Astrocyte of the hippocampus (primary cell): ENCODE data around the gene TGFB3.

Source experiments
- DNase-seq: peaks from one replicate; pipeline ENCODE4 v3.0.0; 2011; ENCODE audit warnings: low read depth, low spot score

Gene TGFB3

GRCh38 chr14:75987201-75987970 lies 5.6 kb upstream of the TGFB3 start:
- no peak for DNase-seq

- no peak for DNase-seq
Observed at GRCh38 chr14:75986439-75986765, 4.6 kb upstream of the TGFB3 start.

GRCh38 chr14:75985618-75986438 lies 4.0 kb upstream of the TGFB3 start, which contains the start of gene IFT43:
TSS of gene IFT43 (plus strand) at chr14:75985763. CDS start at chr14:75985787, 24 bp downstream.
- peak; percentile 92 for DNase-seq

GRCh38 chr14:75984674-75985073 lies 2.9 kb upstream of the TGFB3 start:
- no peak for DNase-seq

- DNase-seq, result no peak
Observed at GRCh38 chr14:75983019-75983358, 1.2 kb upstream of the TGFB3 start.

- peak; percentile 94 for DNase-seq
Observed at GRCh38 chr14:75982266-75983018, 647 bp upstream of the TGFB3 start.

GRCh38 chr14:75980856-75981255 lies 939 bp downstream of the TGFB3 start:
- peak; percentile 26 for DNase-seq

GRCh38 chr14:75979648-75980565 lies 1.9 kb downstream of the TGFB3 start:
- peak; percentile 18 for DNase-seq

- peak; percentile 73 for DNase-seq
Observed at GRCh38 chr14:75979071-75979571, 2.7 kb downstream of the TGFB3 start.

- no peak for DNase-seq
Observed at GRCh38 chr14:75978249-75978731, 3.5 kb downstream of the TGFB3 start.

- no peak for DNase-seq
Observed at GRCh38 chr14:75977582-75977943, 4.2 kb downstream of the TGFB3 start.

GRCh38 chr14:75976826-75977581 lies 4.8 kb downstream of the TGFB3 start:
- no peak for DNase-seq

GRCh38 chr14:75972801-75973421 lies 8.9 kb downstream of the TGFB3 start:
- no peak for DNase-seq

GRCh38 chr14:75971509-75971908 lies 10.3 kb downstream of the TGFB3 start:
- no peak for DNase-seq

GRCh38 chr14:75970989-75971388 lies 10.8 kb downstream of the TGFB3 start:
- no peak for DNase-seq

GRCh38 chr14:75969891-75970290 lies 11.9 kb downstream of the TGFB3 start:
- no peak for DNase-seq

- no peak for DNase-seq
Observed at GRCh38 chr14:75969126-75969525, 12.7 kb downstream of the TGFB3 start.

- DNase-seq, result no peak
Observed at GRCh38 chr14:75968456-75968855, 13.3 kb downstream of the TGFB3 start.

GRCh38 chr14:75967866-75968265 lies 13.9 kb downstream of the TGFB3 start:
- DNase-seq, result no peak

- no peak for DNase-seq
Observed at GRCh38 chr14:75961662-75962061, 20.1 kb downstream of the TGFB3 start.
